Measurements from ENCODE around the gene STUB1. TPM values are rescaled to one million over a fixed set of nuclear protein-coding genes. Genes with fewer than 3 reads are reported as not detected.

The STUB1 gene
- total and polyA plus RNA-seq, 2 experiments from 2014 or later = 91.7 to 108 TPM

- Histone ChIP-seq H3K27me3 (ENCODE audit: insufficient read depth) (peaks cover 53% of the 10 kb centered on the region), H3K36me3 (ENCODE audit: insufficient read depth) (no peaks in the 10 kb centered on the region), H3K4me1 (ENCODE audit: insufficient read depth) (peaks cover 12% of the 10 kb centered on the region; the same call in 1 of the 2 replicates), H3K9me2 (ENCODE audit: insufficient read depth) (no peaks in the 10 kb centered on the region), H3K79me2 (replicated peaks; ENCODE audit: insufficient read depth) (no peaks in the 10 kb centered on the region), H2AFZ (no peak overlapping the region), H3F3A (replicated peaks; ENCODE audit: low read depth) (no peaks in the 10 kb centered on the region), H4K20me1 (replicated peaks; ENCODE audit: insufficient read depth) (no peaks in the 10 kb centered on the region), H3K27ac (ENCODE audit: low read depth) (no peak overlapping the region), H3K4me2 (no peak overlapping the region; the same call in 1 of the 2 replicates), H3K4me3 (no peak overlapping the region)
- Mint-ChIP-seq H3K27me3 (ENCODE audit: insufficient read depth, low read depth, poor library complexity) (peaks cover 42% of the 10 kb centered on the region), H3K4me3 (no peak overlapping the region; the same call in 2 of the 3 replicates), H3K9me3 (peaks cover 4% of the 10 kb centered on the region; the same call in 1 of the 3 replicates), H3K4me1 (peaks cover 13% of the 10 kb centered on the region; the same call in 2 of the 3 replicates), H3K36me3 (ENCODE audit: low read depth) (no peaks in the 10 kb centered on the region), H3K27ac (no peak overlapping the region)
- TF ChIP-seq JUNB (IDR thresholded peaks at IDR 0.05; ENCODE audit: unreplicated experiment) (no peak), ZNF331 (CRISPR knock-in tag; IDR thresholded peaks at IDR 0.05; ENCODE audit: low read depth) (no peak), EZH2phosphoT487 (IDR thresholded peaks at IDR 0.05; ENCODE audit: unreplicated experiment) (no peak), EZH2 (IDR thresholded peaks at IDR 0.05; ENCODE audit: low read depth, unreplicated experiment) (no peak), REST (IDR thresholded peaks at IDR 0.05; ENCODE audit: unreplicated experiment) (no peak), NANOG (IDR thresholded peaks at IDR 0.05; ENCODE audit: borderline replicate concordance) (no peak), POLR2AphosphoS5 (IDR thresholded peaks at IDR 0.05; ENCODE audit: low read depth) (no peak), CTCF (conservative IDR thresholded peaks at IDR 0.05; ENCODE audit: low read depth in 2 of 2) (no peak), ZNF114 (CRISPR knock-in tag; IDR thresholded peaks at IDR 0.05) (no peak), CREB1 (CRISPR knock-in tag; IDR thresholded peaks at IDR 0.05; ENCODE audit: low read depth) (no peak), ETS1 (IDR thresholded peaks at IDR 0.05) (no peak), ZNF462 (CRISPR knock-in tag; IDR thresholded peaks at IDR 0.05) (no peak), STAT1 (IDR thresholded peaks at IDR 0.05; ENCODE audit: unreplicated experiment) (no peak)
- DNase-seq (ENCODE audit: low spot score) = no peak
- no peak for ATAC-seq
These were observed 36.6 kb downstream of the STUB1 start for GRCh38 chr16:716768-717325.

All from GM23338 (cell line).